ENCODE measurements around the gene LRRC32. TPM values are rescaled to one million over a fixed set of nuclear protein-coding genes. Genes with fewer than 3 reads are reported as not detected.

Gene LRRC32
- total and polyA plus RNA-seq, 2 experiments from 2014 or later = 0.42 to 0.58 TPM

- Histone ChIP-seq H3K36me3 (ENCODE audit: insufficient read depth) (no peaks in the 10 kb centered on the region), H3K79me2 (replicated peaks; ENCODE audit: insufficient read depth) (no peaks in the 10 kb centered on the region), H4K20me1 (replicated peaks; ENCODE audit: insufficient read depth) (no peaks in the 10 kb centered on the region), H3K4me2 (no peak overlapping the region), H3K27ac (ENCODE audit: low read depth) (no peak overlapping the region), H3F3A (replicated peaks; ENCODE audit: low read depth) (no peaks in the 10 kb centered on the region), H3K9me2 (ENCODE audit: insufficient read depth) (no peaks in the 10 kb centered on the region), H3K27me3 (ENCODE audit: insufficient read depth) (no peaks in the 10 kb centered on the region), H3K4me1 (ENCODE audit: insufficient read depth) (no peaks in the 10 kb centered on the region), H2AFZ (no peak overlapping the region), H3K4me3 (no peak overlapping the region)
- Mint-ChIP-seq H3K27me3 (ENCODE audit: insufficient read depth, low read depth, poor library complexity) (peaks cover 13% of the 10 kb centered on the region), H3K36me3 (ENCODE audit: low read depth) (peaks cover 14% of the 10 kb centered on the region), H3K9me3 (peaks cover 16% of the 10 kb centered on the region), H3K4me3 (no peak overlapping the region), H3K4me1 (peaks cover 3% of the 10 kb centered on the region; the same call in 2 of the 3 replicates), H3K27ac (no peak overlapping the region)
- DNase-seq (ENCODE audit: low spot score) (no peak), ATAC-seq (no peak)
- TF ChIP-seq CTCF (conservative IDR thresholded peaks at IDR 0.05; ENCODE audit: low read depth in 2 of 2) (no peak), JUNB (IDR thresholded peaks at IDR 0.05; ENCODE audit: unreplicated experiment) (no peak), ZNF114 (CRISPR knock-in tag; IDR thresholded peaks at IDR 0.05) (no peak), EZH2 (IDR thresholded peaks at IDR 0.05; ENCODE audit: low read depth, unreplicated experiment) (no peak), ZNF331 (CRISPR knock-in tag; IDR thresholded peaks at IDR 0.05; ENCODE audit: low read depth) (no peak), EZH2phosphoT487 (IDR thresholded peaks at IDR 0.05; ENCODE audit: unreplicated experiment) (no peak), ETS1 (IDR thresholded peaks at IDR 0.05) (no peak), STAT1 (IDR thresholded peaks at IDR 0.05; ENCODE audit: unreplicated experiment) (no peak), NANOG (IDR thresholded peaks at IDR 0.05; ENCODE audit: borderline replicate concordance) (no peak), CREB1 (CRISPR knock-in tag; IDR thresholded peaks at IDR 0.05; ENCODE audit: low read depth) (no peak), ZNF462 (CRISPR knock-in tag; IDR thresholded peaks at IDR 0.05) (no peak), REST (IDR thresholded peaks at IDR 0.05; ENCODE audit: unreplicated experiment) (no peak), POLR2AphosphoS5 (IDR thresholded peaks at IDR 0.05; ENCODE audit: low read depth) (no peak)
Measured at GRCh38 chr11:76709756-76710155, 39.2 kb upstream of the LRRC32 start.
